Stomach (tissue), 4 donors: ENCODE measurements around the gene CORO7.

ENCODE experiments used
- CTCF ChIP-seq, 7 experiments: fragments of 450-650 bp in 4 of 7; fragments of 200-600 bp in 3 of 7; sonication (generic) in 3 of 7; IDR thresholded peaks; one replicate each; pipeline ENCODE4 v1.5.1; 2016 to 2019; ENCODE audit warnings: antibody characterized with exemption in 7 of 7, control low read depth in 2 of 7, mild to moderate bottlenecking in 1 of 7
- POLR2AphosphoS5 ChIP-seq, 3 donors: sonication (generic); formaldehyde crosslinking; IDR thresholded peaks; one replicate each; pipeline ENCODE4 v1.6.1; 2016; ENCODE audit warnings: antibody characterized with exemption in 3 of 3

GRCh38 chr16:4327386-4328045, 88.9 kb downstream of the CORO7 start:
- TF ChIP-seq CTCF (IDR thresholded peaks at IDR 0.05) (no peak), POLR2AphosphoS5 (IDR thresholded peaks at IDR 0.05) (no peak)
